A549 (cell line): Measurements from ENCODE around the gene SH3RF3.

Experiments
- CEBPB ChIP-seq, 2 experiments: fragments of >200 bp in 1 of 2; sonication (Bioruptor Twin) in 1 of 2; formaldehyde crosslinking in 1 of 2; IDR thresholded peaks; 2 replicates each; pipeline ENCODE4 v1.6.1; 2012 to 2016
- FOXS1 ChIP-seq: fragments of 250-450 bp; sonication (Bioruptor Pico); IDR thresholded peaks from 2 replicates; pipeline ENCODE4 v1.5.0; 2020; ENCODE audit warnings: mild to moderate bottlenecking, moderate library complexity
- POLR2A ChIP-seq: IDR thresholded peaks from 2 replicates; pipeline ENCODE4 v1.6.1; 2012; ENCODE audit warnings: mild to moderate bottlenecking, low read length
- SMC3 ChIP-seq: fragments of >200 bp; sonication (Bioruptor Twin); formaldehyde crosslinking; IDR thresholded peaks from 3 replicates; pipeline ENCODE4 v1.6.1; 2018; ENCODE audit warnings: inconsistent platforms
- TF ChIP-seq, protein P1 (sequence below): fragments of >200 bp; sonication (Bioruptor Twin); formaldehyde crosslinking; IDR thresholded peaks from 3 replicates; pipeline ENCODE4 v1.5.1; 2016
- TF ChIP-seq, protein P2 (sequence below): fragments of 250-450 bp; sonication (Bioruptor Pico); IDR thresholded peaks from 2 replicates; pipeline ENCODE4 v1.5.0; 2021; ENCODE audit warnings: mild to moderate bottlenecking, moderate library complexity, borderline replicate concordance

- TF ChIP-seq, protein P1, sequence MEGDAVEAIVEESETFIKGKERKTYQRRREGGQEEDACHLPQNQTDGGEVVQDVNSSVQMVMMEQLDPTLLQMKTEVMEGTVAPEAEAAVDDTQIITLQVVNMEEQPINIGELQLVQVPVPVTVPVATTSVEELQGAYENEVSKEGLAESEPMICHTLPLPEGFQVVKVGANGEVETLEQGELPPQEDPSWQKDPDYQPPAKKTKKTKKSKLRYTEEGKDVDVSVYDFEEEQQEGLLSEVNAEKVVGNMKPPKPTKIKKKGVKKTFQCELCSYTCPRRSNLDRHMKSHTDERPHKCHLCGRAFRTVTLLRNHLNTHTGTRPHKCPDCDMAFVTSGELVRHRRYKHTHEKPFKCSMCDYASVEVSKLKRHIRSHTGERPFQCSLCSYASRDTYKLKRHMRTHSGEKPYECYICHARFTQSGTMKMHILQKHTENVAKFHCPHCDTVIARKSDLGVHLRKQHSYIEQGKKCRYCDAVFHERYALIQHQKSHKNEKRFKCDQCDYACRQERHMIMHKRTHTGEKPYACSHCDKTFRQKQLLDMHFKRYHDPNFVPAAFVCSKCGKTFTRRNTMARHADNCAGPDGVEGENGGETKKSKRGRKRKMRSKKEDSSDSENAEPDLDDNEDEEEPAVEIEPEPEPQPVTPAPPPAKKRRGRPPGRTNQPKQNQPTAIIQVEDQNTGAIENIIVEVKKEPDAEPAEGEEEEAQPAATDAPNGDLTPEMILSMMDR = no peak
- TF ChIP-seq, protein P2, sequence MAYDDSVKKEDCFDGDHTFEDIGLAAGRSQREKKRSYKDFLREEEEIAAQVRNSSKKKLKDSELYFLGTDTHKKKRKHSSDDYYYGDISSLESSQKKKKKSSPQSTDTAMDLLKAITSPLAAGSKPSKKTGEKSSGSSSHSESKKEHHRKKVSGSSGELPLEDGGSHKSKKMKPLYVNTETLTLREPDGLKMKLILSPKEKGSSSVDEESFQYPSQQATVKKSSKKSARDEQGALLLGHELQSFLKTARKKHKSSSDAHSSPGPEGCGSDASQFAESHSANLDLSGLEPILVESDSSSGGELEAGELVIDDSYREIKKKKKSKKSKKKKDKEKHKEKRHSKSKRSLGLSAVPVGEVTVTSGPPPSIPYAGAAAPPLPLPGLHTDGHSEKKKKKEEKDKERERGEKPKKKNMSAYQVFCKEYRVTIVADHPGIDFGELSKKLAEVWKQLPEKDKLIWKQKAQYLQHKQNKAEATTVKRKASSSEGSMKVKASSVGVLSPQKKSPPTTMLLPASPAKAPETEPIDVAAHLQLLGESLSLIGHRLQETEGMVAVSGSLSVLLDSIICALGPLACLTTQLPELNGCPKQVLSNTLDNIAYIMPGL (CRISPR knock-in tag) = no peak
- TF ChIP-seq POLR2A (no peak), FOXS1 (CRISPR knock-in tag) (no peak), CEBPB (IDR thresholded peaks at IDR 0.05) (no peak), SMC3 (no peak)
These were observed 321.7 kb downstream of the SH3RF3 start for GRCh38 chr2:109450574-109451273.
